Parathyroid adenoma (tissue), 2 donors: ENCODE measurements around the gene U2AF1L4.

Experiments used
- H2AFZ ChIP-seq: fragments of 300-600 bp; sonication (generic); one replicate; pipeline ENCODE4 v1.7.0; 2017; ENCODE audit warnings: antibody characterized with exemption, mild to moderate bottlenecking
- H3K27ac ChIP-seq: fragments of 300-600 bp; sonication (generic); one replicate; pipeline ENCODE4 v1.7.0; 2017
- H3K27me3 ChIP-seq: fragments of 300-600 bp; sonication (generic); one replicate; pipeline ENCODE4 v1.7.0; 2017; ENCODE audit warnings: low read length; ENCODE audit not compliant: control insufficient read depth, insufficient read depth
- H3K36me3 ChIP-seq: fragments of 300-600 bp; sonication (generic); one replicate; pipeline ENCODE4 v1.7.0; 2017; ENCODE audit warnings: low read length; ENCODE audit not compliant: control insufficient read depth, insufficient read depth
- H3K4me1 ChIP-seq: fragments of 300-600 bp; sonication (generic); one replicate; pipeline ENCODE4 v1.7.0; 2017; ENCODE audit warnings: control low read depth
- H3K4me2 ChIP-seq: fragments of 300-600 bp; sonication (generic); one replicate; pipeline ENCODE4 v1.7.0; 2017; ENCODE audit warnings: low read length
- H3K4me3 ChIP-seq: fragments of 300-600 bp; sonication (generic); one replicate; pipeline ENCODE4 v1.7.0; 2017; ENCODE audit warnings: low read depth, low read length
- H3K79me2 ChIP-seq: fragments of 300-600 bp; sonication (generic); one replicate; pipeline ENCODE4 v1.7.0; 2017; ENCODE audit warnings: control low read depth
- H3K9ac ChIP-seq: fragments of 300-600 bp; sonication (generic); one replicate; pipeline ENCODE4 v1.7.0; 2017; ENCODE audit warnings: mild to moderate bottlenecking
- H3K9me3 ChIP-seq: fragments of 300-600 bp; sonication (generic); one replicate; pipeline ENCODE4 v1.7.0; 2017; ENCODE audit warnings: low read length; ENCODE audit not compliant: control insufficient read depth
- TF ChIP-seq, protein P1 (sequence below): fragments of 300-600 bp; sonication (generic); IDR thresholded peaks from one replicate; pipeline ENCODE4 v1.7.0; 2017; ENCODE audit warnings: antibody characterized with exemption, mild to moderate bottlenecking
- donor health status: primary hyperparathyroidism.

Gene U2AF1L4

DNA sequence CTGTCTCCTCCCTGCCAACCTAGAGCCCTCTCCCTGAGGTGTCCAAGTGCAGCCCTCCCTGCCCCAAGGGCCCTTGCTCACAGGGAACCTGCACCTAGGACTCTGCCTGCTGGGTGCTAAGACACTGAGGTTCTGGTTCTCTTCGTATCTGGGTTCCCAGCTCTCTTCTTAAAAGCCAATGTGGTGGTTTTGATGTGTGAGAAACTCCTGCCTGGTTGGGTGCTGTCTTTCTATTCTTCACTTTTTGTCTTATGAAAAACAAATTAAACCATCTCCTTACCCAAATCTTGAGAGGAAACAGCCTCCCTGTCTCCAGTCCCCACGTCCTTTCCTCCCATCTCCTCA is 31.7 kb downstream of the U2AF1L4 start:
- no peak overlapping the region for H3K27ac ChIP-seq
- H2AFZ ChIP-seq: no peak overlapping the region
- H3K36me3 ChIP-seq: no peaks in the 10 kb centered on the region
- H3K4me2 ChIP-seq: no peak overlapping the region
- TF ChIP-seq, protein P1, sequence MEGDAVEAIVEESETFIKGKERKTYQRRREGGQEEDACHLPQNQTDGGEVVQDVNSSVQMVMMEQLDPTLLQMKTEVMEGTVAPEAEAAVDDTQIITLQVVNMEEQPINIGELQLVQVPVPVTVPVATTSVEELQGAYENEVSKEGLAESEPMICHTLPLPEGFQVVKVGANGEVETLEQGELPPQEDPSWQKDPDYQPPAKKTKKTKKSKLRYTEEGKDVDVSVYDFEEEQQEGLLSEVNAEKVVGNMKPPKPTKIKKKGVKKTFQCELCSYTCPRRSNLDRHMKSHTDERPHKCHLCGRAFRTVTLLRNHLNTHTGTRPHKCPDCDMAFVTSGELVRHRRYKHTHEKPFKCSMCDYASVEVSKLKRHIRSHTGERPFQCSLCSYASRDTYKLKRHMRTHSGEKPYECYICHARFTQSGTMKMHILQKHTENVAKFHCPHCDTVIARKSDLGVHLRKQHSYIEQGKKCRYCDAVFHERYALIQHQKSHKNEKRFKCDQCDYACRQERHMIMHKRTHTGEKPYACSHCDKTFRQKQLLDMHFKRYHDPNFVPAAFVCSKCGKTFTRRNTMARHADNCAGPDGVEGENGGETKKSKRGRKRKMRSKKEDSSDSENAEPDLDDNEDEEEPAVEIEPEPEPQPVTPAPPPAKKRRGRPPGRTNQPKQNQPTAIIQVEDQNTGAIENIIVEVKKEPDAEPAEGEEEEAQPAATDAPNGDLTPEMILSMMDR: no peak
- H3K4me1 ChIP-seq: peaks cover 7% of the 10 kb centered on the region
- H3K79me2 ChIP-seq: no peaks in the 10 kb centered on the region
- H3K9ac ChIP-seq: no peak overlapping the region
- H3K4me3 ChIP-seq: no peak overlapping the region
- H3K9me3 ChIP-seq: no peaks in the 10 kb centered on the region
- H3K27me3 ChIP-seq: no peaks in the 10 kb centered on the region

DNA sequence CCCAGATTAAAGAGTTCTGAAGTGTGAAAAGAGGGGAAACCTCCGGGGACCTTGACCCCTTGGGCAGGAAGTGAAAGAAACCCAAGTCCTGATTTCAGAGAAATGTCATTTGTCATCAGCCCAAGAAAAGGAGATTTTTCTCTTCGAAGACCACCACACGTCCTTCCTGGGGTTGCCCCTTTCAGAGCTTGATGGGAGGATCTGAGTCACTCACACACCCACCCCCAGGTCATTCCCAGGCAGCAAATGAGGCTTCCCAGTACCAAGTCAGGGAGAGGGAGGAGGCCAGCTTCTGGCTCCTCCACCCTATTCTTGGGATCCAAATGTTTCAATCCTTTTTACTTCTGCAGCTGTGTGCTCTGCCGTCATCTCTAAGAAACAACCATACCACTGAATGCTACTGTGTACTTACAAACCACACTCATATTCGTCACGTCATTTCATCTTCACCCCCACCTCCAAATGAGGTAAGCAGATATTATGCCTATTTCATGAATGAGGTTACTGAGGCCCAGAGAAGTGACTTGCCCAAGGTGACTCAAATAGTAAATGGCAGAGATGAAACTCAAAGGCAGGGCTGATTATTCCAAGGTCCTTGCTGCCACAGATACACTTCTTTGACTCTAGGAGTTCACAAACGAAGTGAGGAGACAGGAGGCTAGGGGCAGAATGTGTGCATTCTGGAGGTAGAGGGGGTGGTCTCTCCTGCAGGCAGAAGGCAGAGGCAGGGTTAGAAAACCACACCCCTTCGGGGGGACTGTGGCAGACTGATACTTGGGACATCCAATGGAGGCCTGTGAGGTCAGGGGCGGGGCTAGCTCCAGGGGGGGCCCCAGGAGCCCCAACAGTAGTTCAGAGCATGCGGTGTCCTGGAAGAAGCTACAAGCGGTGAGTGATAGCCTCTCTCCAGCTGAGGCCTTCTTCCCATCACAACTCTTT is 32.4 kb downstream of the U2AF1L4 start:
- Histone ChIP-seq H3K9me3 (no peaks in the 10 kb centered on the region), H3K27ac (no peak overlapping the region), H3K79me2 (no peaks in the 10 kb centered on the region), H3K9ac (no peak overlapping the region), H3K36me3 (no peaks in the 10 kb centered on the region), H2AFZ (no peak overlapping the region), H3K4me1 (peaks cover 7% of the 10 kb centered on the region), H3K27me3 (no peaks in the 10 kb centered on the region), H3K4me3 (no peak overlapping the region), H3K4me2 (no peak overlapping the region)
- TF ChIP-seq, protein P1: no peak

DNA sequence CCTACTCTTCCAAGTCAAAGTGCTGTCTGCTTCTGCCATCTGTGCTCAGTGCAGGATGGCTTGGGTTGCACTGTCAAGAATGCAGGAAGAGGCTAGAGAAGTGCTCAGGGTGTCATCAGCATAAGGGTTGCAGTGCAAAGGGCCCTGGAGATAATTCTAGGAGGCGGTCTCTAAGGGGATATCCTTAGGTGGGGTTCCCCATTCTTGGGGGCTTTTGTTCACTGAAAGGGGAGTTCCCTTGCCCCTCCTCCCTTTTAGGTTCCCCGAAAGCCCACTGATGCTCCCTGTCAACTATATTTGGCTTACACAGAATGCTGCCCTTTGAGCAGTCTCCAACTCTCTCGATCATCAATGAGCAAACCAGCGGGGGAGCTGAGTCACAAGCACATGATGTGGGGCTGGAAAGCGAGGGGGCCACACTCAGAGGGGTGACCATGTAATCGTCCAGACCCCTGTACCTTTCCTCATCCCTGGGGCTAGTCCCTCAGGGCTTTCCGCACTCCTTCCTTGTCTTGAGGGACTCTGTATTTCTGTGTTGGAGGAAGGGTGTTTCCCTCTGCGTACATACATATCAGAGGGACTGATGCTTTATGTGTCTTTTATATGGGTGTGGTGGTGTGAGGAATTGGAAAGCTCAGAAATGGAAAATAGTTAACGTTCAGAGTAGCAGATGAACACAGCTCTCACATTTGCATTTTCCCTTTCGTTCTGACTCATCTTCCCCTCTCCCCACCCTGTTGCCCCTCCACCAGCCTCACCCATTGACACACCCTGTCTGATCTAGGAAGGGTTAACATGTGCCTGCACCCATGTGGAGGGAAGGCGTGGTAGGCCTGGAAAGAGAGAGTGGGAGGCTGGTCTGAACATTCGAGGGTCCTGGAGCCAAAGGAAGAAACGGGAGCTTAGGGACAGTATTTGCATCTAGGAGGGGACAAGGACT is 34.2 kb downstream of the U2AF1L4 start:
- Histone ChIP-seq H2AFZ (no peak overlapping the region), H3K4me2 (no peak overlapping the region), H3K4me3 (no peak overlapping the region), H3K27me3 (no peaks in the 10 kb centered on the region), H3K9me3 (no peaks in the 10 kb centered on the region), H3K79me2 (no peaks in the 10 kb centered on the region), H3K4me1 (peaks cover 6% of the 10 kb centered on the region), H3K36me3 (no peaks in the 10 kb centered on the region), H3K9ac (no peak overlapping the region), H3K27ac (no peak overlapping the region)
- TF ChIP-seq, protein P1: no peak

DNA sequence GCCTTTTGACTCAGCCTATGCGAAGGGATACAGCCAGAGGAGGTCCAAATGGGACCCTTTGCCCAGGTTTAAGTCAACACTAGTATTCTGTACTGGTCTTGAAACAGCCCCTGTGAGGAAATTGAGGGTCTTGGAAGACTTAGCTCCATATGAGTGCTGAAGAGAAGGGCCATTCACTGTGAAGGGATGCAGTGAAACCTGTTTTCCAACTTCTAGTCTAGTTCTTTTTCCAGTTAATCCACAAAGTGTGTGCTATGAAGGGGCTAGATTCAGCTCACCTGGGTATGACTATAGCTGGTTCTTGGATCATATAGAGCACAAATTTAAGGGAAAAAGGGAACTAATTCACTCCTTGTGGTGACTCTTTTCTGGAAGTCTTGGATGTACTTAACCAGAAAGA is 36.8 kb downstream of the U2AF1L4 start:
- no peaks in the 10 kb centered on the region for H3K36me3 ChIP-seq
- H3K9ac ChIP-seq: no peak overlapping the region
- TF ChIP-seq, protein P1: no peak
- no peaks in the 10 kb centered on the region for H3K9me3 ChIP-seq
- H3K4me3 ChIP-seq: no peak overlapping the region
- H3K27me3 ChIP-seq: no peaks in the 10 kb centered on the region
- H3K79me2 ChIP-seq: no peaks in the 10 kb centered on the region
- H3K4me1 ChIP-seq: no peaks in the 10 kb centered on the region
- H3K27ac ChIP-seq: no peak overlapping the region
- no peak overlapping the region for H3K4me2 ChIP-seq
- no peak overlapping the region for H2AFZ ChIP-seq
